Esophagus squamous epithelium (tissue), 5 donors: ENCODE measurements around the gene PLEKHG4B. TPM values are rescaled to one million over a fixed set of nuclear protein-coding genes. Genes with fewer than 3 reads are reported as not detected.

Source experiments
- DNase-seq: peaks from one replicate; lab custom pipeline; 2025; lab: John Stamatoyannopoulos, UW
- H3K27ac ChIP-seq, 4 donors: fragments of 200-600 bp; sonication (generic); one replicate each; pipeline ENCODE4 v1.5.1; 2016 to 2019; ENCODE audit warnings: mild to moderate bottlenecking in 1 of 4
- H3K27me3 ChIP-seq, 4 donors: fragments of 200-600 bp; sonication (generic); 1 replicate in 3 of 4; 2 replicates in 1 of 4; pipeline versions ENCODE4 v1.5.1 to v1.6.0; 2017 to 2021; ENCODE audit warnings: antibody characterized with exemption in 1 of 4
- H3K36me3 ChIP-seq, 3 donors: fragments of 200-600 bp; sonication (generic); one replicate each; pipeline ENCODE4 v1.5.1; 2016 to 2019
- H3K4me1 ChIP-seq, 3 donors: fragments of 200-600 bp; sonication (generic); one replicate each; pipeline ENCODE4 v1.5.1; 2017 to 2019
- H3K4me3 ChIP-seq, 4 donors: fragments of 200-600 bp; sonication (generic); 1 replicate in 3 of 4; 2 replicates in 1 of 4; pipeline ENCODE4 v1.5.1; 2016 to 2019; ENCODE audit warnings: mild to moderate bottlenecking in 2 of 4, moderate library complexity in 1 of 4
- H3K9me3 ChIP-seq, 3 donors: fragments of 200-600 bp; sonication (generic); one replicate each; pipeline ENCODE4 v1.5.1; 2016 to 2019
- CTCF ChIP-seq, 6 experiments: fragments of 450-650 bp in 4 of 6; fragments of 200-600 bp in 2 of 6; sonication (generic) in 2 of 6; IDR thresholded peaks; one replicate each; pipeline ENCODE4 v1.5.1; 2016 to 2019; ENCODE audit warnings: antibody characterized with exemption in 6 of 6, mild to moderate bottlenecking in 4 of 6, moderate library complexity in 4 of 6
- POLR2A ChIP-seq, 4 donors: fragments of 450-650 bp; IDR thresholded peaks; one replicate each; pipeline ENCODE4 v1.6.1; 2017; ENCODE audit warnings: antibody characterized with exemption in 4 of 4, mild to moderate bottlenecking in 4 of 4, moderate library complexity in 3 of 4
- WGBS, 2 donors: methylation state at CpG; one replicate each; pipeline ENCODE4 v1.1.5; 2018; 5-methylcytosine and 5-hydroxymethylcytosine counted together
- intact Hi-C: fragments of 100-400 bp; cut with DNase I; formaldehyde crosslinking; loops from one replicate; pipeline ENCODE4 v1.15.0; 2022
- total RNA-seq, 4 donors: library from RNA; depleted of rRNA; stranded (reverse); fragments of >200 nt; gene quantifications; one replicate each; pipeline ENCODE4 v1.1.0, GENCODE V29; 2016
- donor health status: DM: yes; HTN: yes; CAD: no.

The PLEKHG4B gene
- total RNA-seq, 4 donors from 2014 or later: 0.12 to 1.2 (median 0.21) TPM

- intact Hi-C loops: no loop called here
- no peaks in the 10 kb centered on the region for H3K9me3 ChIP-seq
- H3K27me3 ChIP-seq: peaks cover 0 to 71% (median 2%) of the 10 kb centered on the region in 4 donors
- DNase-seq: no peak
- H3K4me3 ChIP-seq: no peak overlapping the region
- TF ChIP-seq POLR2A (IDR thresholded peaks at IDR 0.05): no peak
- no peaks in the 10 kb centered on the region for H3K36me3 ChIP-seq
- WGBS, 2 donors: 69 to 71% methylated on average over 7 of the region's 9 CpGs
- H3K27ac ChIP-seq: no peak overlapping the region
- peaks cover 10 to 27% (median 13%) of the 10 kb centered on the region in 3 donors for H3K4me1 ChIP-seq
These were observed 100.7 kb downstream of the PLEKHG4B start for GRCh38 chr5:192691-192969.

GRCh38 chr5:192970-193831, 101.2 kb downstream of the PLEKHG4B start:
- intact Hi-C loops: no loop called here
- DNase-seq: no peak
- Histone ChIP-seq H3K36me3 (no peaks in the 10 kb centered on the region), H3K27ac (no peak overlapping the region), H3K9me3 (no peaks in the 10 kb centered on the region), H3K4me1 (peaks cover 10 to 24% (median 10%) of the 10 kb centered on the region in 3 donors), H3K4me3 (no peak overlapping the region), H3K27me3 (peaks cover 0 to 65% (median 2%) of the 10 kb centered on the region in 4 donors)
- 73 to 83% methylated on average over 2 to 8 of the region's 17 CpGs for WGBS, 2 donors
- TF ChIP-seq POLR2A (IDR thresholded peaks at IDR 0.05): no peak

GRCh38 chr5:194102-194501, 102.1 kb downstream of the PLEKHG4B start:
- H3K36me3 ChIP-seq: no peaks in the 10 kb centered on the region
- 78 to 86% methylated on average over 10 to 15 of the region's 15 CpGs for WGBS, 2 donors
- intact Hi-C loops: no loop called here
- peaks cover 0 to 58% (median 2%) of the 10 kb centered on the region in 4 donors for H3K27me3 ChIP-seq
- H3K4me3 ChIP-seq: no peak overlapping the region
- no peak for DNase-seq
- TF ChIP-seq POLR2A (IDR thresholded peaks at IDR 0.05) (no peak), CTCF (IDR thresholded peaks at IDR 0.05) (no peak)
- no peak overlapping the region for H3K27ac ChIP-seq
- peaks cover 8 to 17% (median 10%) of the 10 kb centered on the region in 3 donors for H3K4me1 ChIP-seq
- H3K9me3 ChIP-seq: no peaks in the 10 kb centered on the region

- WGBS, 2 donors: 85 to 95% methylated on average over 18 to 33 of the region's 36 CpGs
- intact Hi-C loops: no loop called here
These were observed 102.7 kb downstream of the PLEKHG4B start for GRCh38 chr5:194603-195209.

GRCh38 chr5:195401-196160, 103.6 kb downstream of the PLEKHG4B start:
- peaks cover 0 to 43% (median 2%) of the 10 kb centered on the region in 4 donors for H3K27me3 ChIP-seq
- H3K27ac ChIP-seq: no peak overlapping the region
- H3K4me3 ChIP-seq: no peak overlapping the region
- TF ChIP-seq CTCF (IDR thresholded peaks at IDR 0.05): no peak
- TF ChIP-seq POLR2A (IDR thresholded peaks at IDR 0.05): no peak
- peaks cover 8 to 16% (median 10%) of the 10 kb centered on the region in 3 donors for H3K4me1 ChIP-seq
- H3K36me3 ChIP-seq: no peaks in the 10 kb centered on the region
- no peaks in the 10 kb centered on the region for H3K9me3 ChIP-seq
- 74 to 81% methylated on average over 16 to 21 of the region's 33 CpGs for WGBS, 2 donors
- DNase-seq: no peak
- intact Hi-C loops: no loop called here

More at GRCh38 chr5:194603-195209, 102.7 kb downstream of the PLEKHG4B start:
- no peak overlapping the region for H3K27ac ChIP-seq
- peaks cover 0 to 52% (median 2%) of the 10 kb centered on the region in 4 donors for H3K27me3 ChIP-seq
- no peaks in the 10 kb centered on the region for H3K9me3 ChIP-seq
- no peaks in the 10 kb centered on the region for H3K36me3 ChIP-seq
- peaks cover 8 to 17% (median 10%) of the 10 kb centered on the region in 3 donors for H3K4me1 ChIP-seq
- H3K4me3 ChIP-seq: no peak overlapping the region
- TF ChIP-seq CTCF (IDR thresholded peaks at IDR 0.05) (no peak), POLR2A (IDR thresholded peaks at IDR 0.05) (no peak)
- DNase-seq: no peak
